Stimulated activated effector memory CD8-positive, alpha-beta T cell treated with anti-CD3 and anti-CD28 coated beads, Interleukin-12 subunit alpha, Interleukin-12 subunit beta, amount 100 ng/mL, for 72 hours (primary cell): ENCODE data around the gene TRMU.

Experiments used
- ATAC-seq: fragments of 150-1000 bp; cut with Tn5 transposase; 2 replicates; pipeline ENCODE4 v1.10.0; 2021
- DNase-seq, 2 donors: peaks; one replicate each; pipeline ENCODE4 v3.0.0; 2021 to 2022; ENCODE audit warnings: low spot score in 2 of 2
- H3K27ac Mint-ChIP-seq: one replicate; pipeline ENCODE4 v1.8.0; 2022; ENCODE audit warnings: mild to moderate bottlenecking, mixed read lengths
- H3K36me3 Mint-ChIP-seq: one replicate; pipeline ENCODE4 v1.8.0; 2022; ENCODE audit warnings: mild to moderate bottlenecking, mixed read lengths
- H3K4me1 Mint-ChIP-seq: one replicate; pipeline ENCODE4 v1.8.0; 2022; ENCODE audit warnings: mixed read lengths
- H3K4me3 Mint-ChIP-seq: one replicate; pipeline ENCODE4 v1.8.0; 2022; ENCODE audit warnings: mild to moderate bottlenecking, mixed read lengths
- H3K9me3 Mint-ChIP-seq: one replicate; pipeline ENCODE4 v1.8.0; 2022; ENCODE audit warnings: mixed read lengths

TRMU gene, protein sequence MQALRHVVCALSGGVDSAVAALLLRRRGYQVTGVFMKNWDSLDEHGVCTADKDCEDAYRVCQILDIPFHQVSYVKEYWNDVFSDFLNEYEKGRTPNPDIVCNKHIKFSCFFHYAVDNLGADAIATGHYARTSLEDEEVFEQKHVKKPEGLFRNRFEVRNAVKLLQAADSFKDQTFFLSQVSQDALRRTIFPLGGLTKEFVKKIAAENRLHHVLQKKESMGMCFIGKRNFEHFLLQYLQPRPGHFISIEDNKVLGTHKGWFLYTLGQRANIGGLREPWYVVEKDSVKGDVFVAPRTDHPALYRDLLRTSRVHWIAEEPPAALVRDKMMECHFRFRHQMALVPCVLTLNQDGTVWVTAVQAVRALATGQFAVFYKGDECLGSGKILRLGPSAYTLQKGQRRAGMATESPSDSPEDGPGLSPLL

GRCh38 chr22:46335201-46336118 lies at the start of gene TRMU:
Gene TRMU, plus strand, starts transcription at chr22:46335714. Its CDS starts 51 bp downstream, at chr22:46335765.
- Mint-ChIP-seq H3K4me1 (peaks cover 47% of the 10 kb centered on the region), H3K27ac (peak within 1 kb of the TSS; percentile 95), H3K9me3 (no peaks in the 10 kb centered on the region), H3K4me3 (peak within 1 kb of the TSS; percentile 97), H3K36me3 (peaks cover 65% of the 10 kb centered on the region)
- DNase-seq (peak; percentile 65 to 87), ATAC-seq (peak; percentile 91)

DNA sequence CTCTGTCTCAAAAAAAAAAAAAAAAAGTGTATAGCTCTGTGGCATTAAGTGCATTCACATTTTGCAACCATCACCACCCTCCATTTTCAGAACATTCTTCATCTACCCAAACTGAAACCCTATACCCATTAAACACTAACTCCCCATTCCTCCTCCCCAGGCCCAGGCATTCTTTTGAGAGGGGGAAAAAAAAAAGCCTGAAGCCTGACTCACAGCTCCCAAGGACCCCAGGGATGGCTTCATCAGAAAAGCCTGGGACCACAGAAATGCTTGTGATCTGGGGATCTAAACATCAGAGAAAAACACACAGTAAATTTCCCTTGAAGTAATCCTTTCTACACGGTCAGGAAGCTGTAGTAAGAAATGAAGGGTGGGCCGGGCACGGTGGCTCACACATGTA lies 49.5 kb upstream of the TRMU start:
- Mint-ChIP-seq H3K36me3 (peaks cover 84% of the 10 kb centered on the region), H3K4me1 (peaks cover 47% of the 10 kb centered on the region), H3K27ac (peak overlapping the region; percentile 52)

DNA sequence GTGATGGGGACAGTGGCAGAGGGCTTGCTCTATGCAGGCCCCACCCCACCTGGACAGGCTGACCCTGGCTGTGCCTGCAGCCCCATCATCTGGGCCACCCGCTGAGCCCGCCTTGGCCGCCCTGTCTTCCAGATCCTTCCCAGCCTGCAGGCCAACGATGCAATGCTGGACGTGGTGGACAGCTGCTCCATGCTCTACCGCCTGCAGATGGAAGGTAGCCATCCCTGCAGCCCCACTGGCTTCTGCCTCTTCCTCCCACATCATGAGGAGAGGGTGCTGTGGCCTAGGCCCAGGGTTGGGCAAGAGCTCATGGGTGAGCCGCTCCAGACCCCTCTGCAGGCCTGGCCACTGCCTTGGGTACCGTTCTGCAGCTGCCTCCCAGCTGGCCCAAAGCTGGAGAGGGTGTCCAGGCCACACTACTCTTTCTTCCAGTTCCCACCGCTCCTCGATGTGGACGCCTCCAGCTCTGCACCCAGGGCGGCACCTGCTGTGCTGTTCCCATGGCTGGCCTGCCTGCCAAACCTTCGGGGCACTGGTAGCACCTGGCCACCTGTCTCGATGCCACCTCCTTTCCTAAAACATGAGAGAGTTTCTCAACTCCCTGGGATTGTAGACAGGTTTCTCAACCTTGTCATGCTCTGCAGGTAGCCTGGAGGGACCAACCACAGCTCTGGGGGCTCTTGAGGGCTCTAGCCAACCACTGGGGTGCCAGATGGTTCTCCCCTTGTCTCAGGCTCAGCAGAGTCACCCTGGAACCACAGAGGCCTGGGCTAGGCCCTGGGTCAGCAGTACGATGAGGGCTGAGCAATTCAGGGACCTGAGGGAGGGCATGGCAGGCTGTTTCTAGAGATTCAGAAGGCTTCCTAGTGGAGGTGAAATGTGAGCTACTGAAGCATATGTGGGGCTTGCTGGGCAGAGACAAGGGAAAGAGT lies 48.3 kb upstream of the TRMU start:
- H3K4me3 Mint-ChIP-seq, result peak overlapping the region; percentile 83
- H3K4me1 Mint-ChIP-seq, result peaks cover 38% of the 10 kb centered on the region
- H3K27ac Mint-ChIP-seq, result peak overlapping the region; percentile 98
- H3K36me3 Mint-ChIP-seq, result peaks cover 81% of the 10 kb centered on the region
- ATAC-seq, result no peak
- H3K9me3 Mint-ChIP-seq, result peaks cover 2% of the 10 kb centered on the region
- no peak for DNase-seq

More for the DNA sequence above, 49.5 kb upstream of the TRMU start:
- DNase-seq, result no peak
- Mint-ChIP-seq H3K4me3 (peak overlapping the region; percentile 83), H3K9me3 (no peaks in the 10 kb centered on the region)
- ATAC-seq, result no peak

GRCh38 chr22:46287873-46288751 lies 47.4 kb upstream of the TRMU start:
- DNase-seq (peak in 1 of 2 donors; percentile 77), ATAC-seq (peak; percentile 89)
- Mint-ChIP-seq H3K36me3 (peaks cover 83% of the 10 kb centered on the region), H3K9me3 (peaks cover 4% of the 10 kb centered on the region), H3K4me3 (peak overlapping the region; percentile 83), H3K27ac (peak overlapping the region; percentile 98), H3K4me1 (peaks cover 38% of the 10 kb centered on the region)

- no peak for ATAC-seq
- Mint-ChIP-seq H3K9me3 (peaks cover 4% of the 10 kb centered on the region), H3K4me1 (peaks cover 41% of the 10 kb centered on the region), H3K36me3 (peaks cover 81% of the 10 kb centered on the region), H3K4me3 (peak overlapping the region; percentile 83), H3K27ac (peak overlapping the region; percentile 98)
- no peak for DNase-seq
Observed at GRCh38 chr22:46288846-46289243, 46.7 kb upstream of the TRMU start.

- H3K4me3 Mint-ChIP-seq, result peak overlapping the region; percentile 83
- peaks cover 41% of the 10 kb centered on the region for H3K4me1 Mint-ChIP-seq
- ATAC-seq (no peak), DNase-seq (no peak)
- peaks cover 81% of the 10 kb centered on the region for H3K36me3 Mint-ChIP-seq
- H3K27ac Mint-ChIP-seq, result peak overlapping the region; percentile 98
- H3K9me3 Mint-ChIP-seq, result peaks cover 4% of the 10 kb centered on the region
Observed at GRCh38 chr22:46289244-46289891, 46.1 kb upstream of the TRMU start.

- ATAC-seq (peak; percentile 9), DNase-seq (no peak)
- H3K27ac Mint-ChIP-seq, result peak overlapping the region; percentile 98
- peak overlapping the region; percentile 83 for H3K4me3 Mint-ChIP-seq
- H3K9me3 Mint-ChIP-seq, result peaks cover 4% of the 10 kb centered on the region
- peaks cover 76% of the 10 kb centered on the region for H3K36me3 Mint-ChIP-seq
- H3K4me1 Mint-ChIP-seq, result peaks cover 44% of the 10 kb centered on the region
Observed at GRCh38 chr22:46290121-46290842, 45.2 kb upstream of the TRMU start.

- ATAC-seq (no peak), DNase-seq (no peak)
- peak overlapping the region; percentile 83 for H3K4me3 Mint-ChIP-seq
- H3K27ac Mint-ChIP-seq, result peak overlapping the region; percentile 98
- H3K9me3 Mint-ChIP-seq, result peaks cover 4% of the 10 kb centered on the region
- peaks cover 52% of the 10 kb centered on the region for H3K4me1 Mint-ChIP-seq
- H3K36me3 Mint-ChIP-seq, result peaks cover 70% of the 10 kb centered on the region
Observed at GRCh38 chr22:46290843-46291785, 44.4 kb upstream of the TRMU start.

GRCh38 chr22:46292173-46292572 lies 43.3 kb upstream of the TRMU start:
- peaks cover 72% of the 10 kb centered on the region for H3K36me3 Mint-ChIP-seq
- H3K9me3 Mint-ChIP-seq, result peaks cover 4% of the 10 kb centered on the region
- ATAC-seq (no peak), DNase-seq (no peak)
- no peak overlapping the region for H3K4me3 Mint-ChIP-seq
- peaks cover 57% of the 10 kb centered on the region for H3K4me1 Mint-ChIP-seq
- peak overlapping the region; percentile 81 for H3K27ac Mint-ChIP-seq

DNA sequence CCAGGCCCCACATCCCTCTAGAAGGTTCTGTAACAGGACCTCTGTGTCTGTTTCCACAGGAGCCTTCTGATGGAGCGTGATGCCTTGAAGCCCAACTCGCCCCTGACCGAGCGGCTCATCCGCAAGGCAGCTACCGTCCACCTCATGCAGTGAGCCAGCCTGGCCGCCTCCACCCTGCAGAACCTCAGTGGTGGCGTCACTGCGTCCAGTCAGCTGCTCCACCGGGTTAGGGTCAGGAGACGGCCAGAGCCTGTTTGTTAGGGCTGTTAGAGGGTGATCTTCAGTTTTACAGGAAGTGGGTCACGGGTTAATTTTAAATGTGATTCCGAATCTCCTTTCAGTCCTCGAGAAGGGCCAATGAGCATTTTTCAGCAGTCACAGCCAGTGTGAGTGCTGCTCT lies 42.8 kb upstream of the TRMU start:
- DNase-seq (no peak), ATAC-seq (no peak)
- H3K4me1 Mint-ChIP-seq, result peaks cover 57% of the 10 kb centered on the region
- peak overlapping the region; percentile 81 for H3K27ac Mint-ChIP-seq
- H3K36me3 Mint-ChIP-seq, result peaks cover 72% of the 10 kb centered on the region
- no peak overlapping the region for H3K4me3 Mint-ChIP-seq
- peaks cover 4% of the 10 kb centered on the region for H3K9me3 Mint-ChIP-seq

DNA sequence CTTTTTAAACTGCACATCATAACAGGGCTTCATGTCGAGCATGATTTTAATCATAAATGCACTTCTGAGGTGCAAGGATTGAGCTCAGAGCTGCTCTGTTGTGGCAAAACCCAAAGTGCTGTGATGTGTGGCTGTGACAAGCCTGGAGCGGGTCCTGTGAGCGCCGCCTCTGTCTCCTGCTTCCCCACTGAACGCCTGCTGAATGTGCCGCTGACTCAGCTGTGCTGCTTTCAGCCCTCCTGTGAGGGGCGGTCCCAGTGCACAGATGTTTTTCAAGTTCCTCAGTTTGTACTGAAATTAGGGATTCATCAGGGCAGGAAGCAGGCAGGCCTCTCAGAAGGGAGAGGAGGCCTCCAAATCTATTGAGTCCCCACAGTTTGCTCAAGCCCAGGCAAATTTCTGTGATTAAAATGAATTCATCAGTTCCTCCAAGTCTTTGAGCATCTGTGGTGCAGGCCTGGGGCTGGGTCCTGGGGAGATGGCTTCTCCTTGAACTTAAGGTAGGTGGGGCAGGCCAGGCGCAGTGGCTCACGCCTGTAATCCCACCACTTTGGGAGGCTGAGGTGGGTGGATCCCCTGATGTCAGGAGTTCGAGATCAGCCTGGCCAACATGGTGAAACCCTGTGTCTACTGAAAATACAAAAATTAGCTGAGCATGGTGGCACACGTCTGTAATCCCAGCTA lies 41.8 kb upstream of the TRMU start:
- no peak for ATAC-seq
- Mint-ChIP-seq H3K27ac (peak overlapping the region; percentile 81), H3K4me3 (no peak overlapping the region)

DNA sequence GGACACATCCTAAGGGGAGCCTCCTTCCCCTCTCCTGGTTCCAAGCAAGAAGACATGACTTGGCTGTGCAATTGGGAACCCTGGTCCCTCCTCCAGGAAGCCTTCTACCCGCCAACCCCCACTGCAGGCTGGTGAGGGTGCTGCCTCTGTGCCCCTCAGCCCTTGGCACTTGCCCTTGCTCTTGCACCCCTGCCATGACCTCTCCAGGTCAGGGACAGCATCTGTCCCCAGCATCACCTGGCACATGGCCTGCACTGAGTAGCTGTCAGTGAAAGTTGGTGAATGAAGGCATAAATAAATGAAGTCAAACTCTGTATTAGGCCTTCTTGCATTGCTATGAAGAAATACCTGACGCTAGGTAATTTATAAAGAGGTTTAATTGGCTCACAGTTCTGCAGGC lies 40.7 kb upstream of the TRMU start:
- Mint-ChIP-seq H3K27ac (peak overlapping the region; percentile 99), H3K4me1 (peaks cover 58% of the 10 kb centered on the region), H3K36me3 (peaks cover 74% of the 10 kb centered on the region), H3K4me3 (peak overlapping the region; percentile 95), H3K9me3 (peaks cover 4% of the 10 kb centered on the region)
- DNase-seq, result no peak
- no peak for ATAC-seq

More for the DNA sequence above, 41.8 kb upstream of the TRMU start:
- Mint-ChIP-seq H3K36me3 (peaks cover 69% of the 10 kb centered on the region), H3K9me3 (peaks cover 4% of the 10 kb centered on the region), H3K4me1 (peaks cover 53% of the 10 kb centered on the region)
- no peak for DNase-seq
